NCI-H1694 (cell line): Measurements from ENCODE around the gene SLIT3.

ENCODE experiments used
- DNase-seq: peaks from one replicate; lab custom pipeline; 2025; lab: John Stamatoyannopoulos, UW

Gene SLIT3

DNA sequence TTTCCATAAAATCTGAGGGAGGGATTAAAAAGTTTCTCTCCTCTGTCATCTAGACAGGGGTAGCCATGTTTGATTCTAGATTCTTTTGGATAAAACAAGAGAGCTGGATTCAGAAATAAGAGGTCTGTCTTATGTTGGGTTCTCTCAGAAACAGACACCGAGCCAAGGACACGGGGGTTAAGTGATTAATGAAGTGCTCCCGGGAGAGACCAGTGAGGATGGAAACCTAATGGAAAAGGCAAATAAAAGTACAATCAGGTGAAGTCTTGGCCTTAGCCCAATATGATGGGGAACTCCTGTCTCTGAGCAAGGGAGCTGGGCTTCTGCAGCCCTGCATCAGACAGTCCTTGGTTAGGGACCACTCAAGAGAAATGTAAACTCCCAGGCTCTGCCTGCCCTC is 413.0 kb downstream of the SLIT3 start:
- no peak for DNase-seq

DNA sequence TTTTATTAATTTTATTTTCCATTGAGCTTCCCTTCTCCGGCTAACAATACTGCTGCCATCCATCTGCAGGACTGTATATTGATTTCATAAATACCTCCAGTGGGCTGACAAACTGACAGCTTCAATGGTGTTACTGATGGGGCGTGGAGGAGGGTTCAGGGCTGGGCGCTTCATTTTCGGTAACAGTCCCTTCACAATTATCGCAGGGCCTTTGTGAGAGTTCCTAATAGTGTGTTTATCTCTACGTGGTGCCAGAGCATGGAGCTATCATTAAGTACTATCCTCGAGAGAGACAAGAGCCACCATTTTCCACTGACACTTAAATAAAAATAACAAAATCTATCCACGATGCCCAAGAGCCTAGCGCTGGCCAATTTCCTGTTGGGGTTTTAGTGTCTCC is 414.8 kb downstream of the SLIT3 start:
- DNase-seq: no peak

DNA sequence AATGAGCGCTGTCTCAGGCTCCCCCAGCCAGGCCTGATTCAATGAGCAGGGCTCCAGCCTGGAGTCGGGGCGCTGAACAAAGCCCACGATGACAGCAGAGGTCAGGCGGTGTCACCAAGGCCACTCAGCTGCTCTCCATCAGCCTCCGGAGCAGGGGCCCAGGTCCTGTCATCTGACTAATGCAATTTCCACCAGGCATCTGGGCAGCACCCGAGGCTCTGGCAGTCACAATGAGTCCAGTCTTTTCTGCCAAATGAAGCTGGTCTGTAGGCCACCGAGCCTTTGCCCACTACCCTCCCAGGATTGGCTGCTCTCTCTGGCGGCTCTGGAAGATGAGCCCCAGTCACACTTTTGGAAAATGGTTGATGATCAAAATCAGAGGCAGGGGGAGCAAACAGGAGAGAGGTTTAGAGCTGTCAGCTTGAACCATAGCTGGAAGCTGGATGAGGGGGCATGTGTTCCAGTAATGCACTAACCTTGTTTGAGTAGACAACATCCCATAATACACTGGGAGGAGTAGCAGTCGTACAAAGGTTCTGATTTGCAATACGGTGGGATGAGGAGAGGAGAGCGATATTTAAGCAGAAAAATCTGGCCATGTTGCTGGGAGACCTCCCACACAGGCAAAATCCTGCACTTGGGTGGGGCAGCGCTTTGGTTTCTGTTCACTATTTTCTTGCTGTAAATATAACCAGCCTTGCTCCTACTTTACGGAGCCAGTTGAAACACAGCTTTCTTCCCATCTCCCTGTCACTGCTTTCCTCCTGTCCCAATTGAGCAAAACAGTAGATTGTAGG is 415.4 kb downstream of the SLIT3 start:
- DNase-seq: no peak

DNA sequence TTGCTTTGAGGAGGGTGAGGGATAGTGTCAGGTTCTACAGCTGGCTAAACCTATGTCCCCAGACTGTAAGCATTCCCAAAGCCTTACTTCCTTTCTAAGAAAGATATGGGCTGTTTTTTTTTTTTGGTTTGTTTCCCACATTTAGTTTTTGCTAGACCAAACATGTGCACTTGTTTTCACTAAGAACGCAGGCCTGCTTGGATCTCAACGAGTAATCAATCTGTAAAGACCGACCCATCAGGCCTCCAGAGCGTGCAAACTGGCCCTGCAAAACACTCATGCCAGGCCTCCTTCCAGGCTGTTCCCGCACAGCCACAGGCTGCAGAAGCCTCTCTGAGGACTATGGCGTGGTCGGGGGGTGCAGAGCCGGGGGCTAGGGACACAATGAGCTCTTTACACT is 416.9 kb downstream of the SLIT3 start:
- no peak for DNase-seq

DNA sequence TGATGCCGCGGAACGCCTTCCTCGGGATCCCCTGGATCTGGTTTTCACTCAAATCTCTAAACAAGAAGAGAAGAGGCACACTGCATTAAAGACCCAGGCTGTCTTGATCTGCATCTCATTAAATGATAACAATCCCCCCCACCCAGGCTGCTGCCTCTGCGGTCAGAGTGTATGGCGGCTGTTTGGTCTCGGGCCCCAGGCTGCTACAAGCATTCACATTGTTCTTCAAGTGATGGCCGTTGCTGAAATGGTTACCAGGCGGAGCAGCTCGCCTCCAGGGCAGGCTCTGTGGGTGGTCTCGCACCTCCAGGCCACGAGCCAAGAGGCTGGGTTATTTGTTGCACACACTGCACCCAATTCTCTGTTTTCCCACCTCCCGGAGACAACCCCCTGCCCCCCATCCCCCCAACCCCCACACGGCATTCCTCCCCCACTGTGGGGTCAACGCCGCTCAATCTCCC is 417.6 kb downstream of the SLIT3 start:
- no peak for DNase-seq

DNA sequence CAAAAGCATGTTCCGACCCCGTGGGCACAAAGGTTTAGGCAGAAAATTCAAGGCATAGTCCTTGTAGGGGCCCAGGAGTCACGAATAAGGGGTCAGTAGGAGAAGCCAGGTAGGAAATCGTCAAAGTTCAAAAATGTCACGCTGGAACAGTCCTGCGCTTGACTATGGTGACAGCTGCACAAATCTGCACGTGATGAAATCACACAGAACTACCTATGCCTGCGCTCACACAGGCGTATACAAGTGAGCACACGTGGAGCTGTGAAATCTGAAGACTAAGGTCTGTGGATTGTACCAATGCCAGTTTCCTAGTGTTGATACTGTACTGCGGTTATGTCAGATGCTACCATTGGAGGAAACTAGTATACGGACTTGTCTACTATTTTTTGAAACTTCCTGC is 418.7 kb downstream of the SLIT3 start:
- DNase-seq: no peak

DNA sequence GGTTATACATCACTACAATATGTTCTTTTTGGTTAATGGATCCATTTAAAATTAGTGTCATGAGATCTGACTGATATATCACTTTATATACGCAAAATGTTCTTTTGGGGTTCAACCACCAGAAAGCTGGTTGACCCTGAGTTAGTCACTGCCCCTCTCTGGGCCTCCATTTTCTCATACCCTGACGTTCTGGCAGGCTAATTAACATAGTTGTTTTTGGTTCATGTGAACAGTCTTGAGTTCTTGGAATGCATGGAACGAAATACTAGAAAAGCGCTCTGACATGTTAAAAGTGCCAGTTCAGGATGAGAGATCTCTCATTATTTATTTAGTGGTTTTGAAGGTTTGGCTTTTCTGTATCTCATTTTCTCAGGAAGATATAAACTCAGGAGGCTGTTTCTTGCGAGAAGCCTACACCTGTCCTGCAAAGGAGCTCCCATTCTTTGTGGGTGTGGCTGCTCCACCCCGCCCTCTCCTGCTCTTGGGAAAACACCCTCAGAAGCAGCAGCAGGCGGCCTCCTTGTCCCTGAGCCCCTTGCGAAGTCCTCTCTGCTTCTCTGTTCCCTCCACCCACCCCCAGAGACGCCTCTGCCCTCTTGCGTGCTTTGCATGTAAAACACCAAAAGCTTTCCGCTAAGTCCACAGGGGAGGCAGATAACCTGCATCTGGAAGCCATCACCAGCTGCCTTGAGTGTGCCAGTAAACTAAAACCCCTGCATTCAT is 419.4 kb downstream of the SLIT3 start:
- no peak for DNase-seq

DNA sequence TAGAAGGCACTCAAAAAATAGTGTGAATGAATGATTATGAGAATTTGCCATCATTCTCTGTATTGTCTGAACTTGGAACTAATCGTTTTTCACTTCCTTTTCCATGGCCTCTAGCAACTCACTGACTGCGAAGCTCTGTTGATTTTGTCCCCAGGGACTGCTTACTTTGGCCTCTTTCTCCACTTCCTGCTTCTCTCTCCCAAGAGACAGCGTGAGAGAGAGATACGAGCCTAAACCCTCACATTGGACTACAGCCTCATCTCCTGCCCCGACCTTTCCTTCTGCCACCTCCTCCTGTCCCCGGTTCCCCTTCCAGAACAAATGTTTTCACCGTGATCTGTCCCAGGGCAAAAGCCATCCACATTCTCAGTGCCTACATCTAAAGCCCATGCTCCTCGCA is 421.0 kb downstream of the SLIT3 start:
- DNase-seq: no peak

DNA sequence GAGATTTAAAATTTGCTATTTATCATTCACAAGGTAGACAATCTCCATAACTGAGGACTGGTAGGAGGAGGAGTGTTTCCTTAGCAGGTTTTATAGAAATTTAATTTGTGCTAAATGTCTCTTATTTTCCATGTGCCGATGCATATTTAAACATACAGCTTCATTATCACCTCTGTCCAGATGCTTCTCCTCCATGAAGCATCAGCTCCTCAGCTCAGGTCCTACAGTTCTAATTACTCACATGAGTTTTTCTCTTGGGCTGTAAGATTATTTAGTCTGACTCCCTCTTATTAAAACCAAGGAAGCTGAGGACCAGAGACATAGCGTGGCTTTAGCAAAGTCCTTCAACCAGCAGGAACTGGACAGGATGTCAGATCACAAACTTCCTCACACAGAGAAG is 421.6 kb downstream of the SLIT3 start:
- no peak for DNase-seq

DNA sequence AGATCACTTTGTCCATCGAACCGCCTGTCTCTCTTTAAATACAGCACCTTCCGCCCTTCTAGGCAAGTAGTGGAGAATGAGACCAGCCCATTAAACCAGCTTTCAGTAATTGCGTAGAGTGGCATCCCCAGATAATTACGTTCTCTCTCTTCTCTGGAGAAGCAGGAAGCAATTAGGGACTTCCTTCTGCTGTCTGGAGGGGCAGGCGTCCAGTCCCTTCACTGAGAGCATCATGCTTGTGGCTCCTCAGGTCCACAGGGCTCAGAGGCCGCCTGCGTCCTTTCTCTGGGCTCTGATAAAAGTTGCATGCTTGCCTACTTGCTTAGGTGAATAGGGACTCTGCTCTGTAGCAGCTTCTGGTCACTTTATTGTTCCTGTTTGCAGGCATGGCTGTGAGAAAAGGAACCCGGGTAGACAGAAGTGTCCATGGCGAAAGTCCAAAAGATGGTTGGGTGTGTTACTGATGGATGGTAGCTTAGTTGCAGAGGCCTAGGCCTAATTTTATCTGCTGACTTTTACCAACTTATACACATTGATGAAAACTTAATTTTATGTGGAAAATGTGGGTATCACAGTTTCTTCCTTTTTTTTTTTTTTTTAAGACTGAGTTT is 422.7 kb downstream of the SLIT3 start:
- no peak for DNase-seq

DNA sequence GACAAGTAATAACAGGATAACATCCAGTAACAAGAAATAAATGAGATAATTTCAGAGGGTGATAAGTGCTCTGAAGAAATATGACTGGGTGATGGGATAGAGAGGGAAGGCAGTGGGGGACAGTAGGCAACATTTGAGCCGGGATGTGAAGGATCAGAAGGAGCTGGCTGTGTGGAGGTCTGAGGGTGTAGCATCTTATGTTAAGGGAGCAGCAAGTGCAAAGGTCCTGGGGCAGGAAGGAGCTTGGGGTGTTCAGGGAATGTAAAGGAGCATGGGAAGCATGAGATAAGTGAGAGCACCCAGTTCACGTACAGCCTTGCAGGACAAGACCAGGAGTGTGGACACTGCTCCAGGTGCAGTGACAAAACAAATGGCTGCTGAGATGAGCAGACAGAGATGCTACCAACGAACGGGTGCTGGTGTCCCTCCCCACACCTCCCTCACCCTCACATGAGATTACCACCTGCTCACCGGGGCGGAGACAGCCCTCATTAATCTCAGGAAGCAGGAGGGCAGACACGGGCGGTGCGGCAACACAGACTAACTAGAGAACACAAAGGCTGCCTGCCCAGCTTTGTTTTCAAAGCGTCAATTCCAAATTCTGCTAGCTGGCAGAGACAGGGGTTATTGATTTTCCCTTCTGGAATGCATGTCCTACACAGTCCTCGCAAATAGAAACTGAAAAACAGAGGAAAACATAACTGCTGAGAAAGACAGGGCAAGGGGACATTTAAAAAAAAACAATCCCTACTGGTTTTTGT is 423.6 kb downstream of the SLIT3 start:
- no peak for DNase-seq

DNA sequence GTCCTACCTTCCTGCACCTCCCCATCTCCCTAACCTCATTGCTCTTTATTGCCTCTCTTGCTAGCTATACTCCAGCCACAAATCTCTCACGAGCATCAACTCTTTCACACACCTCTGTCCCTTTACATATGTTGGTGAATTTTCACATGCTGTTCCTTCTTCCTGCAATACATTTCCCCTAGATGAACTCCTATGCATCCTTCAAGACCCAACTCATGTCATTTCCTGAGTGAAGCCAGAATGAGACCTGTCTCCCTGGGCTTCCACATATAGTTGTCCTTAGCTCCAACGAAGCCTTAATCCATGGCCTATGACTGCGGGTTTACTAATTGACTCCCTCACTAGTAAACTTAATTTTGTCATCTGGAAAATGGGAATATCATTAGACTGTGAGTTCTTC is 424.5 kb downstream of the SLIT3 start:
- DNase-seq: no peak

DNA sequence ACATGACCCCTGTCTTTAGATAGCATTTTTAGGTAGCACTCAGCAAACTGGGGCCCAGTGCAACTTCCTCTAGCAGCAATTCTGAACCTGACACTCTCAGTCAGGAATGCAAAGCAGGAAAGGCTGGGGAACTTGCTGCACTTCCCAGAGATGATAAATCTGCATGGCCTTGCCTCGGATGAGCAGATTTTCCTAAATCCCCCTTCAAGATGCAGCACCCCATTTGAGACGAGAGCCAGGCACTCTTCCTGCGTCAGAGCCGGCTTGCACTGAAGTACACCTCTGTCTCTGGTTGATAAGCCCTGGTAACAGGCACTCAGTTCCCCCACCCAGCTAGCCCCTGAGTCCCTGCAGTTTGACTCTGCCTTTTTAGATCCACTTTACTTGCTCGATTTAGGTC is 425.1 kb downstream of the SLIT3 start:
- DNase-seq: no peak

DNA sequence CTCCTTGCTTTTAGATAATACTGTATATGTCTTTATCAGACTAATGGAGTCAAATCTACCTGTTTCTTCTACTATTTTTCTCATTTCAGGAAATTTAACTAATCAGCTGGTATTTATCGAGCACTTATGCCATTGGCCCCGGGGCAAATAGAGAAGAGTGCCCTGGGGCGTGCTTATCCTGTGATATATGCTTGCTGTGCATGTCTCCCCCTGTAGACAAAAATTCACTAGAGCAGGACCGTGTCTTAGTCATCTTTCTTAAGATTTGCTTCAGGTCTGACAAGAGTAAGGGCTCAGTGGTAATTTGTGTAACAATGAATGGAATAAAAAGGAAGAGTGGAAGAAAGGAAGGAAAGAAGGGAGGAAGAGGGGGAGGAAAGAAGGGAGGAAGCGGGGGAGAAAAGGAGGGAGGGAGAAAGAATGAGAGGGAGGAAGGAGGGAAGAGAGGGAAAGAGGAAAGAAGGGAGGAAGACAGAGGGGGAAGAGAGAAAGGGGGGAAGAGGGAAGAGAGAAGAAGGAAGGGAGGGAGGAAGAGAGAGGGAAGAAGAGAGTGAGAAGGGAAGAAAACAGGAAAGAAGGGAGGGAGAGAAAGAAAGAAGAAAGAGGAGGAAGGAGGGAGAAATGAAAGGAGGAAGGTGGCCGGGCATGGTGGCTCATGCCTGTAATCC is 426.1 kb downstream of the SLIT3 start:
- no peak for DNase-seq

DNA sequence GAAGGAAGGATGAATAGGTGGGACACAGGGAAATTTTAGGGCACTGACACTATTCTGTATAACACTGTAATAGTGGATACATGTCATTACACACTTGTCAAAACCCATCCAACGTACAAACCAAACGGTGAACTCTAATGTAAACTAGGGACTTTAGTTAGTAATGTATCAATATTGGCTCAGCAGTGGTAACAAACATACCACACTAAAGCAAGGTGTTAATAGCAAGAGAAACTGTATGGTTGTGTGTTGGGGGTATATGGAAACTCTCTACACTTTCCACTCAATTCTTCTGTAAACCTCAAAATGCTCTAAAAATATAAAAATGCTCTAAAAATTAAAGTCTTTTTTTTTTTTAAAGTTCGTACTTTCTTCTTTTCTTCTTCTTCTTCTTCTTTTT is 428.7 kb downstream of the SLIT3 start:
- no peak for DNase-seq

DNA sequence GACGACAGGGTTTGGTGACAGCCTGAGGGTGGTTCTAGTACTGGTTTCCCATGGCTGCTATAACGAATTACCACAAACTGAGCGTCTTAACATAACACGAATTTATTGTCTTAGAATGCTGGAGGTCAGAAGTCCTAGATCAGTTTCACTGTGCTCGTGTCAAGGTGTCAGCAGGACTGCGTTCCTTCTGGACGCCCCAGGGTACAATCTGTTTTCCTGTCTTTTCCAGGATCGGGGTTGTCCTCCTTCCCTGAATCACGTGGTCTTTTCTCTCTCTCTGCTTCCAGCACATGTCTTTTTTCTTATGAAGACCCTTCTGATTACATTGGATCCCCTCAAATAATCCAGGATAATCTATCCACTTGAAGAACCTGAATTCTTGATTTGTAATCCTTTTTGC is 430.0 kb downstream of the SLIT3 start:
- no peak for DNase-seq

DNA sequence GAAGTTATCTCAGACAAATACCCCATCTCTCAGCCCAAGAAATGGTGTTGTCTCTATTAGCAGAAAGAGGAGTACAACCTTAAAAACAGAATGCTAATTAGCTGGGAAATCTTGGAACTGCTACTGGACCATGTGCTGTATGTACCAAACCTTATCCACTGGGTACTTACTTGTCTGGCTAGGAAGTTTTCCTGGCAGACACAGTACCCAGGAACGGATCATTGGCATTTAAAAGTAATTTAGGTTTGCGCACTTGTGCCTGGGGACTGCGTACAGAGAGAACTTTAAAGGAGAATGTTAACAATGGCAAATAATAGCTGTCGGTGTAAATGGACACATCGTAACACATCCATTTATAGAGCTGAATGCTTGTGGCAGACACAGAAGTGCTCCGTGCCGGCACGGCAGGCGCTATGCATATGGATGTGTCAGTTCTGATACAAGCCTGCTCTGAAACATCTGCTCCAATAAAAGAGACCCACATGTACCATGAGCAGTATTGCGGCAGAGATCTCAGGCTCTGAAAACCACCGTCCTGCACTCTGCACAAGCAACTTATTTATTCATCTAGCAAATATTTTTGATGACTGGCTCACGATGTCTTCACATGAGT is 431.2 kb downstream of the SLIT3 start:
- peak; percentile 53 for DNase-seq

DNA sequence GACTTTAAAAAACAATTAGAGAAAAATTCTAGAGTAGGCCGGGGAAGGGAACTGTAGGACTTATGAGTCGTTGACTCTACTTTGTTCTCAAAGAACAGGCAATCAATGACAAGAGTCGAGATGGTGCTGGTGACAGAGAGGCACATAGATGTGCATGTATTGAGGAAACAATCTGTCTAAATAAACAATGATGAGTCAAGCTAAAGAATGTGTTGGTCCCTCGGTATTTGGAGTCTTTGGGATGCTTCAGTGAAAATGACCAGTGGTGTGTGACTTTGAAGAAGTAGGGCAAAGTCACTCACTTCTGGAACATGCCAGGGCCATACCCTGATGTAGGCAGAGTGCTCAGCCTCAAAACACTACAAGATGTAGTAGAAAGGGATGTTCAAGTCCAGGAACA is 433.7 kb downstream of the SLIT3 start:
- DNase-seq: no peak

DNA sequence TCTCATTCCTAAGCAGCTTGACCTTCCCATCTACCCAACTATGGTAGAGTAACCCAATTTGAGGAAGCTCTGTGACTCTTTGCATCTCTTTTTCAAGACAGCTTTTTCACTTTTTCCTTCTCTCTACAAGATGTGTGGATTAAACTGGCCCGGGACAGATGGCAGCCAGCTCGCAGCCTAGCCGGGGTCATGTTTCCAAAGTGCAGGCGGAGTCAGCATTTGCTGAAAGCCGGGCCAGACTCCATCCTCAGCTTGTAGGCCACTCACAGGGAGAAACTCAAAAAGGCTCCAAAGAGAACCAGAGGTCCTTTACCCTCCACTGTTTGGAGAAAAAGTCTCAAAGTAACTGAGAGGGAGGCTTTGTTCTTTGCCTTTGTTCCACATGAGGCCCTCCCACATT is 435.0 kb downstream of the SLIT3 start:
- peak; percentile 24 for DNase-seq

DNA sequence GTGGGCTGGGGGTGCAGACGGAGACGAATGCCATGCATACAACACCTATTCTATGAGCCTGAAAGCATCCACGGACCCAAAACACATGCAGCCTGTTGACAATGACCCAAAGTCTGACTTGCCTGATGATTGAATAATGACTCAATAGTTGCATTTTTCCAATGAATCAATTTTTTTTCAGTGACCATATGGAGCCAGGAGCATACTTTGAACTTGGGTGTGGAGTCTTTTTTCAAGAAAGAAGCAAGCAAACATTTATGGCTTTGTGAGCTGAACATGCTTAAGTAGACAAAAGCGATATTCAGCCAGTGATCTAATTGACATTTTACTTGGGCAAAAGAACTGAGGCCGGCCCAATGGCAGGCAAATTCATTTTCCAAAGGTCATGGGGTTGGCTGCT is 437.9 kb downstream of the SLIT3 start:
- DNase-seq: no peak

DNA sequence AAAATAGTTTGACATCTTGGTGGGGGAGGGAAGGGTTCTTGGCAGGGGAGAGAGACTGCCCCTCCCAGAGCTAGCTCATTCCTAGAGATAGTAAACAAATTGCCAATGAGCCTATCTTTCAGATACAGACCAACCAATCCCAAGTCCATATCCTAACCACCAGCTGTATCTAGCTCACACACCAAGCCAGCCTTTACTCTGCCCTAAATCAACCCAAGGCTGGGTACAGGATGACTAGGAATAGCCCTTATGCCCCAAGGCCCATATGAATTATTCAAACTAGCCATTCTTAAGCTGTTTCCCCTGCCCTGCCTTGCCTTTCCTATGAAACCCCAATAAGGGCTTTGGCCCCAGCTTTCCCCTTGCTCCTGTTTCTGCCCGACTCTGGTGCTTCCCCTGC is 440.4 kb downstream of the SLIT3 start:
- DNase-seq: no peak
